ENCODE measurements around the gene PRTFDC1. TPM values are rescaled to one million over a fixed set of nuclear protein-coding genes. Genes with fewer than 3 reads are reported as not detected.
A peak's percentile ranks its signal among the peaks of the same experiment; 100 is the strongest.

The PRTFDC1 gene
- total and polyA plus RNA-seq, 2 donors from 2014 or later: 3.8 to 6.1 TPM

GRCh38 chr10:24884316-24884715 lies 68.1 kb downstream of the PRTFDC1 start:
- Histone ChIP-seq H3K27ac (ENCODE audit: low read depth in 2 of 2, low read length in 2 of 2) (no peak overlapping the region), H3K9ac (ENCODE audit: low read length in 3 of 3) (no peak overlapping the region), H3K9me3 (ENCODE audit: control insufficient read depth in 2 of 3, insufficient read depth in 1 of 3, low read length in 3 of 3) (no peaks in the 10 kb centered on the region), H3K4me3 (ENCODE audit: low read length in 3 of 3) (no peak overlapping the region), H3K4me1 (ENCODE audit: control insufficient read depth in 2 of 3, insufficient read depth in 2 of 3, low read depth in 1 of 3, low read length in 3 of 3) (no peaks in the 10 kb centered on the region), H3K36me3 (ENCODE audit: control insufficient read depth in 2 of 3, insufficient read depth in 3 of 3, low read length in 3 of 3) (no peaks in the 10 kb centered on the region), H3K27me3 (ENCODE audit: control insufficient read depth, insufficient read depth, low read length) (no peaks in the 10 kb centered on the region)
- intact Hi-C loops (cut with DNase I): no loop called here
- no peak for TF ChIP-seq CTCF (IDR thresholded peaks at IDR 0.05; ENCODE audit: borderline replicate concordance, extremely low read depth, insufficient read depth)
- DNase-seq: no peak
- no peak for FAIRE-seq

GRCh38 chr10:24883176-24883575 lies 69.2 kb downstream of the PRTFDC1 start:
- Histone ChIP-seq H3K27ac (ENCODE audit: low read depth in 2 of 2, low read length in 2 of 2) (no peak overlapping the region), H3K4me3 (ENCODE audit: low read length in 3 of 3) (no peak overlapping the region), H3K36me3 (ENCODE audit: control insufficient read depth in 2 of 3, insufficient read depth in 3 of 3, low read length in 3 of 3) (no peaks in the 10 kb centered on the region), H3K4me1 (ENCODE audit: control insufficient read depth in 2 of 3, insufficient read depth in 2 of 3, low read depth in 1 of 3, low read length in 3 of 3) (no peaks in the 10 kb centered on the region), H3K9ac (ENCODE audit: low read length in 3 of 3) (no peak overlapping the region), H3K27me3 (ENCODE audit: control insufficient read depth, insufficient read depth, low read length) (no peaks in the 10 kb centered on the region), H3K9me3 (ENCODE audit: control insufficient read depth in 2 of 3, insufficient read depth in 1 of 3, low read length in 3 of 3) (no peaks in the 10 kb centered on the region)
- FAIRE-seq (no peak), DNase-seq (peak in 1 of 5 donors; percentile 14)
- no peak for TF ChIP-seq CTCF (IDR thresholded peaks at IDR 0.05; ENCODE audit: borderline replicate concordance, extremely low read depth, insufficient read depth)
- intact Hi-C loops (cut with DNase I): no loop called here

- H3K36me3 ChIP-seq (ENCODE audit: control insufficient read depth in 2 of 3, insufficient read depth in 3 of 3, low read length in 3 of 3): no peaks in the 10 kb centered on the region
- no peak overlapping the region for H3K27ac ChIP-seq (ENCODE audit: low read depth in 2 of 2, low read length in 2 of 2)
- peak in 1 of 5 donors; percentile 29 for DNase-seq
- no peaks in the 10 kb centered on the region for H3K9me3 ChIP-seq (ENCODE audit: control insufficient read depth in 2 of 3, insufficient read depth in 1 of 3, low read length in 3 of 3)
- H3K9ac ChIP-seq (ENCODE audit: low read length in 3 of 3): no peak overlapping the region
- no peak for FAIRE-seq
- H3K4me1 ChIP-seq (ENCODE audit: control insufficient read depth in 2 of 3, insufficient read depth in 2 of 3, low read depth in 1 of 3, low read length in 3 of 3): no peaks in the 10 kb centered on the region
- TF ChIP-seq CTCF (IDR thresholded peaks at IDR 0.05; ENCODE audit: borderline replicate concordance, extremely low read depth, insufficient read depth): no peak
- no peaks in the 10 kb centered on the region for H3K27me3 ChIP-seq (ENCODE audit: control insufficient read depth, insufficient read depth, low read length)
- no peak overlapping the region for H3K4me3 ChIP-seq (ENCODE audit: low read length in 3 of 3)
- intact Hi-C loops (cut with DNase I): no loop called here
Observed at GRCh38 chr10:24882047-24882698, 70.2 kb downstream of the PRTFDC1 start.

- intact Hi-C loops (cut with DNase I): no loop called here
Observed at GRCh38 chr10:24879861-24880260, 72.5 kb downstream of the PRTFDC1 start.

More at GRCh38 chr10:24879861-24880260, 72.5 kb downstream of the PRTFDC1 start:
- Histone ChIP-seq H3K9ac (ENCODE audit: low read length in 3 of 3) (no peak overlapping the region), H3K36me3 (ENCODE audit: control insufficient read depth in 2 of 3, insufficient read depth in 3 of 3, low read length in 3 of 3) (no peaks in the 10 kb centered on the region), H3K27ac (ENCODE audit: low read depth in 2 of 2, low read length in 2 of 2) (no peak overlapping the region), H3K27me3 (ENCODE audit: control insufficient read depth, insufficient read depth, low read length) (no peaks in the 10 kb centered on the region), H3K9me3 (ENCODE audit: control insufficient read depth in 2 of 3, insufficient read depth in 1 of 3, low read length in 3 of 3) (no peaks in the 10 kb centered on the region), H3K4me1 (ENCODE audit: control insufficient read depth in 2 of 3, insufficient read depth in 2 of 3, low read depth in 1 of 3, low read length in 3 of 3) (no peaks in the 10 kb centered on the region), H3K4me3 (ENCODE audit: low read length in 3 of 3) (no peak overlapping the region)
- DNase-seq (no peak), FAIRE-seq (no peak)
- no peak for TF ChIP-seq CTCF (IDR thresholded peaks at IDR 0.05; ENCODE audit: borderline replicate concordance, extremely low read depth, insufficient read depth)
